ENCODE measurements around the gene FADS1.

DNA sequence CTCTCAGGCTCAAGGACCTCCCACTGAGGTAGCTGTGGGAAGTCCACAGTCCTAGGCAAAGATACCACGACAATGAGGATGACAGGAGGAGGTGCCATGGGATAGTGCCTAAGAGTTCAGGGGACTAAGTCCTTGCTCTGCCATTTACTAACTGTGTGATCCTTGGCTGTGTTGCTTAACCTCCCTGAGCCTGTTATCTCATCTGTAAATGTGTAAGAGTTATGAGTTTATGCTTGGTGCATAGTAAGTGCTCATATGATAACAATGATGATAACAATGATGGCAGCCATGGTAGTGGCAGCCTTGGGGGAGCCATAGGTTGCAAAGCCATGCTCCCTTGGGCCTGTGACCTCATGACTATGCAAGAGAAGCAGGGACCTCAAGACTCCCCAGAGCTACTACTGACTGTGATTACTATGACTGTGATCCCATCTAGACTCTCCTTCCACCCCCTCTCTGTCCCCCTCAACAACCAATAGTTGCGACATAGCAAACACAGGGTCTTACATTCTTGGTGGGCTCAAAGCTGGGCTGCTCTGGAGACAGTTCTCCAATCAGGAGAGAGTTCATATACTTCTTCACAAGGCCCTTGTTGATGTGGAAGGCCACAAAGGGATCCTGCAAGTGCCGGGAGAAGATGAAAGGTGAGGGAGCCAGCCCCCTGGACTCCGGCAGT, 3.9 kb downstream of the FADS1 start:
- TF ChIP-seq, protein P1, sequence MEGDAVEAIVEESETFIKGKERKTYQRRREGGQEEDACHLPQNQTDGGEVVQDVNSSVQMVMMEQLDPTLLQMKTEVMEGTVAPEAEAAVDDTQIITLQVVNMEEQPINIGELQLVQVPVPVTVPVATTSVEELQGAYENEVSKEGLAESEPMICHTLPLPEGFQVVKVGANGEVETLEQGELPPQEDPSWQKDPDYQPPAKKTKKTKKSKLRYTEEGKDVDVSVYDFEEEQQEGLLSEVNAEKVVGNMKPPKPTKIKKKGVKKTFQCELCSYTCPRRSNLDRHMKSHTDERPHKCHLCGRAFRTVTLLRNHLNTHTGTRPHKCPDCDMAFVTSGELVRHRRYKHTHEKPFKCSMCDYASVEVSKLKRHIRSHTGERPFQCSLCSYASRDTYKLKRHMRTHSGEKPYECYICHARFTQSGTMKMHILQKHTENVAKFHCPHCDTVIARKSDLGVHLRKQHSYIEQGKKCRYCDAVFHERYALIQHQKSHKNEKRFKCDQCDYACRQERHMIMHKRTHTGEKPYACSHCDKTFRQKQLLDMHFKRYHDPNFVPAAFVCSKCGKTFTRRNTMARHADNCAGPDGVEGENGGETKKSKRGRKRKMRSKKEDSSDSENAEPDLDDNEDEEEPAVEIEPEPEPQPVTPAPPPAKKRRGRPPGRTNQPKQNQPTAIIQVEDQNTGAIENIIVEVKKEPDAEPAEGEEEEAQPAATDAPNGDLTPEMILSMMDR (IDR thresholded peaks at IDR 0.05; ENCODE audit: insufficient read depth, low read length): no peak
- TF ChIP-seq POLR2AphosphoS5 (IDR thresholded peaks at IDR 0.05; ENCODE audit: low read depth): no peak
- no peak for TF ChIP-seq SPI1 (IDR thresholded peaks at IDR 0.05; ENCODE audit: borderline replicate concordance, low read depth)

All from HL-60 (cell line).